GM12864 (cell line): ENCODE data around the gene OAS1.
"Not testable (repeated sequence)": the region's sequence is repeated elsewhere in the genome, so short reads cannot be mapped to it uniquely, and the experiment has no call there.

Source experiments
- DNase-seq: peaks from one replicate; pipeline ENCODE4 v3.0.0-alpha.2; 2011; ENCODE audit warnings: low read depth
- H3K4me3 ChIP-seq: 2 replicates; pipeline ENCODE4 v1.5.1; 2011; ENCODE audit warnings: mild to moderate bottlenecking, low read depth, low read length, control low read depth
- CTCF ChIP-seq: IDR thresholded peaks from 2 replicates; pipeline ENCODE4 v1.5.1; 2011; ENCODE audit warnings: low read depth, mild to moderate bottlenecking, moderate library complexity, low read length, control low read depth, inconsistent platforms; ENCODE audit errors: missing control alignments

OAS1 gene

GRCh38 chr12:112950701-112951100 is 43.9 kb downstream of the OAS1 start:
- no peak for DNase-seq
- no peak overlapping the region for H3K4me3 ChIP-seq
- TF ChIP-seq CTCF = no peak

- not testable (repeated sequence) for H3K4me3 ChIP-seq, DNase-seq
Observed at GRCh38 chr12:112957125-112957524, 50.4 kb downstream of the OAS1 start.

- TF ChIP-seq CTCF = no peak
- DNase-seq = no peak
- H3K4me3 ChIP-seq = no peak overlapping the region
Observed at GRCh38 chr12:112961074-112961473, 54.3 kb downstream of the OAS1 start.

- no peak for TF ChIP-seq CTCF
- H3K4me3 ChIP-seq = no peak overlapping the region
- no peak for DNase-seq
Observed at GRCh38 chr12:112961536-112961935, 54.8 kb downstream of the OAS1 start.

- TF ChIP-seq CTCF = no peak
- H3K4me3 ChIP-seq = no peak overlapping the region
- no peak for DNase-seq
Observed at GRCh38 chr12:112962561-112962960, 55.8 kb downstream of the OAS1 start.

- H3K4me3 ChIP-seq = no peak overlapping the region
Observed at GRCh38 chr12:112963227-112963861, 56.6 kb downstream of the OAS1 start.

GRCh38 chr12:112964067-112964670 is 57.4 kb downstream of the OAS1 start:
- TF ChIP-seq CTCF = no peak
- DNase-seq = no peak
- no peak overlapping the region for H3K4me3 ChIP-seq

More at GRCh38 chr12:112963227-112963861, 56.6 kb downstream of the OAS1 start:
- DNase-seq = no peak
- TF ChIP-seq CTCF = no peak
